ENCODE results near the gene BTG1. TPM values are rescaled to one million over a fixed set of nuclear protein-coding genes. Genes with fewer than 3 reads are reported as not detected.

The BTG1 gene
- total RNA-seq, 1 experiment from 2014 or later = 23.1 TPM

- H3K36me3 Mint-ChIP-seq (ENCODE audit: insufficient read depth, unreplicated experiment) = no peaks in the 10 kb centered on the region
Observed at GRCh38 chr12:92118826-92119536, 26.7 kb downstream of the BTG1 start.

GRCh38 chr12:92114834-92115233 lies 30.8 kb downstream of the BTG1 start:
- no peak overlapping the region for H3K4me3 ChIP-seq (ENCODE audit: low read depth, low read length)
- intact Hi-C loops (cut with micrococcal nuclease; ENCODE audit: unreplicated experiment) = no loop called here
- Mint-ChIP-seq H3K36me3 (ENCODE audit: insufficient read depth, unreplicated experiment) (no peaks in the 10 kb centered on the region), H3K9me3 (ENCODE audit: unreplicated experiment) (no peaks in the 10 kb centered on the region), H3K4me1 (ENCODE audit: low read depth, unreplicated experiment) (no peaks in the 10 kb centered on the region), H3K27ac (ENCODE audit: unreplicated experiment) (no peak overlapping the region), H3K27me3 (ENCODE audit: insufficient read depth, unreplicated experiment) (no peaks in the 10 kb centered on the region), H3K4me3 (ENCODE audit: unreplicated experiment) (no peak overlapping the region)
- BruUV-seq (replicated peaks) = no TSS peak
- no peaks in the 10 kb centered on the region for H3K27me3 ChIP-seq (replicated peaks; ENCODE audit: control insufficient read depth, insufficient read depth, low read length)
- no peak for DNase-seq
- POLR2A ChIA-PET = no interaction called here
- no peaks in the 10 kb centered on the region for H3K36me3 ChIP-seq (ENCODE audit: control insufficient read depth, insufficient read depth, low read length)
- no peaks in the 10 kb centered on the region for H3K4me1 ChIP-seq
- CTCF ChIA-PET = no interaction called here
- no peak for TF ChIP-seq CTCF (IDR thresholded peaks at IDR 0.05; ENCODE audit: insufficient read depth in 1 of 2, low read depth in 1 of 2, low read length in 1 of 2, severe bottlenecking in 1 of 2, unreplicated experiment in 1 of 2)
- H3K9me3 ChIP-seq = no peaks in the 10 kb centered on the region

More at GRCh38 chr12:92118826-92119536, 26.7 kb downstream of the BTG1 start:
- DNase-seq = no peak
- Histone ChIP-seq H3K9me3 (0 out of 2 replicates have a peak, but pooled peaks cover 4% of the 10 kb centered on the region), H3K36me3 (ENCODE audit: control insufficient read depth, insufficient read depth, low read length) (no peaks in the 10 kb centered on the region), H3K27me3 (replicated peaks; ENCODE audit: control insufficient read depth, insufficient read depth, low read length) (no peaks in the 10 kb centered on the region), H3K4me1 (peaks cover 7% of the 10 kb centered on the region; the same call in 1 of the 2 replicates), H3K4me3 (ENCODE audit: low read depth, low read length) (no peak overlapping the region)
- BruUV-seq (replicated peaks) = no TSS peak
- ChIA-PET POLR2A (no interaction called here), CTCF (no interaction called here)
- TF ChIP-seq CTCF (IDR thresholded peaks at IDR 0.05; ENCODE audit: insufficient read depth in 1 of 2, low read depth in 1 of 2, low read length in 1 of 2, severe bottlenecking in 1 of 2, unreplicated experiment in 1 of 2) = no peak
- no peak overlapping the region for H3K4me3 Mint-ChIP-seq (ENCODE audit: unreplicated experiment)
- H3K27me3 Mint-ChIP-seq (ENCODE audit: insufficient read depth, unreplicated experiment) = no peaks in the 10 kb centered on the region
- intact Hi-C loops (cut with micrococcal nuclease; ENCODE audit: unreplicated experiment) = no loop called here
- H3K9me3 Mint-ChIP-seq (ENCODE audit: unreplicated experiment) = no peaks in the 10 kb centered on the region
- H3K4me1 Mint-ChIP-seq (ENCODE audit: low read depth, unreplicated experiment) = peaks cover 15% of the 10 kb centered on the region
- H3K27ac Mint-ChIP-seq (ENCODE audit: unreplicated experiment) = no peak overlapping the region

- H3K27ac Mint-ChIP-seq (ENCODE audit: unreplicated experiment) = no peak overlapping the region
- Histone ChIP-seq H3K27me3 (replicated peaks; ENCODE audit: control insufficient read depth, insufficient read depth, low read length) (no peaks in the 10 kb centered on the region), H3K4me1 (no peaks in the 10 kb centered on the region), H3K4me3 (ENCODE audit: low read depth, low read length) (no peak overlapping the region), H3K36me3 (ENCODE audit: control insufficient read depth, insufficient read depth, low read length) (no peaks in the 10 kb centered on the region), H3K9me3 (no peaks in the 10 kb centered on the region)
- no peak for TF ChIP-seq CTCF (IDR thresholded peaks at IDR 0.05; ENCODE audit: insufficient read depth in 1 of 2, low read depth in 1 of 2, low read length in 1 of 2, severe bottlenecking in 1 of 2, unreplicated experiment in 1 of 2)
- no TSS peak for BruUV-seq (replicated peaks)
- no peaks in the 10 kb centered on the region for H3K4me1 Mint-ChIP-seq (ENCODE audit: low read depth, unreplicated experiment)
- POLR2A ChIA-PET = no interaction called here
- H3K36me3 Mint-ChIP-seq (ENCODE audit: insufficient read depth, unreplicated experiment) = no peaks in the 10 kb centered on the region
- no peak for DNase-seq
- intact Hi-C loops (cut with micrococcal nuclease; ENCODE audit: unreplicated experiment) = no loop called here
- no peaks in the 10 kb centered on the region for H3K27me3 Mint-ChIP-seq (ENCODE audit: insufficient read depth, unreplicated experiment)
- no peak overlapping the region for H3K4me3 Mint-ChIP-seq (ENCODE audit: unreplicated experiment)
- CTCF ChIA-PET = no interaction called here
- H3K9me3 Mint-ChIP-seq (ENCODE audit: unreplicated experiment) = no peaks in the 10 kb centered on the region
Observed at GRCh38 chr12:92111256-92111655, 34.4 kb downstream of the BTG1 start.

Data from Caco-2 (cell line).